T-helper 17 cell (primary cell): ENCODE data around the gene EXOSC6. TPM values are rescaled to one million over a fixed set of nuclear protein-coding genes. Genes with fewer than 3 reads are reported as not detected.
"Not testable (repeated sequence)": the region's sequence is repeated elsewhere in the genome, so short reads cannot be mapped to it uniquely, and the experiment has no call there.

Experiments
- ATAC-seq: fragments of 150-1000 bp; cut with Tn5 transposase; 2 replicates; pipeline ENCODE4 v1.10.0; 2021; ENCODE audit warnings: mild to moderate bottlenecking, moderate library complexity
- DNase-seq, 3 donors: peaks; one replicate each; pipeline versions ENCODE4 v3.0.0 to v3.0.0-alpha.2; 2020 to 2021
- H3K9me3 ChIP-seq: one replicate; pipeline ENCODE4 v1.7.0; 2013; ENCODE audit warnings: low read length, mild to moderate bottlenecking; ENCODE audit not compliant: control insufficient read depth, poor library complexity, severe bottlenecking
- H3K27ac Mint-ChIP-seq: one replicate; pipeline ENCODE4 v1.8.0; 2022; ENCODE audit warnings: mild to moderate bottlenecking, moderate library complexity, mixed read lengths
- H3K27me3 Mint-ChIP-seq: one replicate; pipeline ENCODE4 v1.8.0; 2022; ENCODE audit warnings: mixed read lengths
- H3K36me3 Mint-ChIP-seq: one replicate; pipeline ENCODE4 v1.8.0; 2022; ENCODE audit warnings: low read depth, mixed read lengths
- H3K4me1 Mint-ChIP-seq: one replicate; pipeline ENCODE4 v1.8.0; 2022; ENCODE audit warnings: mild to moderate bottlenecking, mixed read lengths
- H3K4me3 Mint-ChIP-seq: one replicate; pipeline ENCODE4 v1.8.0; 2022; ENCODE audit warnings: mild to moderate bottlenecking, moderate library complexity, mixed read lengths
- total RNA-seq, 4 donors: library from RNA in 2 of 4; stranded (reverse) in 2 of 4; gene quantifications; one replicate each; pipeline ENCODE4 v1.2.3 and lab custom pipeline; 2022 to 2026

Gene EXOSC6
- total RNA-seq, 2 donors from 2014 or later, result 27.4 to 31.6 TPM

- Mint-ChIP-seq H3K27me3 (no peaks in the 10 kb centered on the region), H3K36me3 (peaks cover 7% of the 10 kb centered on the region)
- no peak for ATAC-seq
Measured at GRCh38 chr16:70270176-70270575, 18.4 kb upstream of the EXOSC6 start.

GRCh38 chr16:70269471-70269870 is 17.7 kb upstream of the EXOSC6 start:
- peaks cover 2% of the 10 kb centered on the region for H3K4me1 Mint-ChIP-seq
- peaks cover 5% of the 10 kb centered on the region for H3K36me3 Mint-ChIP-seq
- no peak overlapping the region for H3K27ac Mint-ChIP-seq
- no peak for DNase-seq
- no peak for ATAC-seq
- no peaks in the 10 kb centered on the region for H3K9me3 ChIP-seq
- no peaks in the 10 kb centered on the region for H3K27me3 Mint-ChIP-seq
- H3K4me3 Mint-ChIP-seq, result no peak overlapping the region

More at GRCh38 chr16:70270176-70270575, 18.4 kb upstream of the EXOSC6 start:
- Mint-ChIP-seq H3K27ac (no peak overlapping the region), H3K4me1 (peaks cover 2% of the 10 kb centered on the region), H3K4me3 (no peak overlapping the region)
- H3K9me3 ChIP-seq, result no peaks in the 10 kb centered on the region
- DNase-seq, result no peak

GRCh38 chr16:70267922-70268321 is 16.2 kb upstream of the EXOSC6 start:
- not testable (repeated sequence) for H3K9me3 ChIP-seq, H3K4me1 Mint-ChIP-seq, ATAC-seq, DNase-seq, H3K27me3 Mint-ChIP-seq, H3K36me3 Mint-ChIP-seq, H3K4me3 Mint-ChIP-seq
- H3K27ac Mint-ChIP-seq, result peak overlapping the region; percentile 75

GRCh38 chr16:70267516-70267915 is 15.8 kb upstream of the EXOSC6 start:
- DNase-seq, result no peak

GRCh38 chr16:70259903-70260302 is 8.2 kb upstream of the EXOSC6 start:
- H3K4me1 Mint-ChIP-seq, ATAC-seq, H3K27me3 Mint-ChIP-seq, H3K4me3 Mint-ChIP-seq, H3K36me3 Mint-ChIP-seq, H3K9me3 ChIP-seq, DNase-seq: not testable (repeated sequence)
- H3K27ac Mint-ChIP-seq, result peak overlapping the region; percentile 9

More at GRCh38 chr16:70267516-70267915, 15.8 kb upstream of the EXOSC6 start:
- Mint-ChIP-seq H3K4me1 (peaks cover 2% of the 10 kb centered on the region), H3K4me3 (no peak overlapping the region), H3K36me3 (peaks cover 5% of the 10 kb centered on the region), H3K27me3 (no peaks in the 10 kb centered on the region), H3K27ac (peak overlapping the region; percentile 75)
- peak; percentile 55 for ATAC-seq
- no peaks in the 10 kb centered on the region for H3K9me3 ChIP-seq

- Mint-ChIP-seq H3K36me3 (peaks cover 4% of the 10 kb centered on the region), H3K4me3 (no peak overlapping the region), H3K27me3 (no peaks in the 10 kb centered on the region), H3K4me1 (no peaks in the 10 kb centered on the region), H3K27ac (no peak overlapping the region)
- no peaks in the 10 kb centered on the region for H3K9me3 ChIP-seq
- ATAC-seq, result no peak
- DNase-seq, result no peak
Measured at GRCh38 chr16:70258946-70259345, 7.2 kb upstream of the EXOSC6 start.

- peaks cover 4% of the 10 kb centered on the region for H3K36me3 Mint-ChIP-seq
- no peaks in the 10 kb centered on the region for H3K27me3 Mint-ChIP-seq
- no peak for ATAC-seq
- H3K27ac Mint-ChIP-seq, result peak overlapping the region; percentile 19
- no peaks in the 10 kb centered on the region for H3K4me1 Mint-ChIP-seq
- no peak for DNase-seq
- H3K4me3 Mint-ChIP-seq, result no peak overlapping the region
- H3K9me3 ChIP-seq, result no peaks in the 10 kb centered on the region
Measured at GRCh38 chr16:70258065-70258464, 6.3 kb upstream of the EXOSC6 start.

GRCh38 chr16:70257391-70257790 is 5.7 kb upstream of the EXOSC6 start:
- no peaks in the 10 kb centered on the region for H3K9me3 ChIP-seq
- peaks cover 4% of the 10 kb centered on the region for H3K36me3 Mint-ChIP-seq
- DNase-seq (no peak), ATAC-seq (no peak)
- H3K4me1 Mint-ChIP-seq, result no peaks in the 10 kb centered on the region
- H3K4me3 Mint-ChIP-seq, result no peak overlapping the region
- peak overlapping the region; percentile 19 for H3K27ac Mint-ChIP-seq
- H3K27me3 Mint-ChIP-seq, result no peaks in the 10 kb centered on the region

GRCh38 chr16:70255574-70255973 is 3.8 kb upstream of the EXOSC6 start:
- H3K27ac Mint-ChIP-seq, result no peak overlapping the region
- H3K27me3 Mint-ChIP-seq, result no peaks in the 10 kb centered on the region
- peaks cover 4% of the 10 kb centered on the region for H3K4me1 Mint-ChIP-seq
- no peaks in the 10 kb centered on the region for H3K9me3 ChIP-seq
- DNase-seq (no peak), ATAC-seq (no peak)
- H3K36me3 Mint-ChIP-seq, result peaks cover 4% of the 10 kb centered on the region
- H3K4me3 Mint-ChIP-seq, result no peak overlapping the region

- H3K27me3 Mint-ChIP-seq, result no peaks in the 10 kb centered on the region
Measured at GRCh38 chr16:70254965-70255286, 3.2 kb upstream of the EXOSC6 start.

GRCh38 chr16:70254180-70254964 is 2.6 kb upstream of the EXOSC6 start:
- ATAC-seq, result no peak
- DNase-seq, result no peak
- Mint-ChIP-seq H3K4me3 (no peak overlapping the region), H3K36me3 (peaks cover 4% of the 10 kb centered on the region), H3K27me3 (no peaks in the 10 kb centered on the region), H3K4me1 (peaks cover 10% of the 10 kb centered on the region), H3K27ac (no peak overlapping the region)
- H3K9me3 ChIP-seq, result no peaks in the 10 kb centered on the region

More at GRCh38 chr16:70254965-70255286, 3.2 kb upstream of the EXOSC6 start:
- Mint-ChIP-seq H3K27ac (no peak overlapping the region), H3K36me3 (peaks cover 4% of the 10 kb centered on the region), H3K4me1 (peaks cover 8% of the 10 kb centered on the region), H3K4me3 (no peak overlapping the region)
- DNase-seq, result no peak
- H3K9me3 ChIP-seq, result no peaks in the 10 kb centered on the region
- no peak for ATAC-seq

GRCh38 chr16:70253291-70254106 is 1.8 kb upstream of the EXOSC6 start:
- DNase-seq (peak in 1 of 3 donors; percentile 17), ATAC-seq (no peak)
- H3K9me3 ChIP-seq, result no peaks in the 10 kb centered on the region
- Mint-ChIP-seq H3K4me1 (peaks cover 10% of the 10 kb centered on the region), H3K27ac (no peak overlapping the region), H3K36me3 (peaks cover 4% of the 10 kb centered on the region), H3K27me3 (no peaks in the 10 kb centered on the region), H3K4me3 (no peak overlapping the region)

GRCh38 chr16:70252355-70252988 is 732 bp upstream of the EXOSC6 start:
- Mint-ChIP-seq H3K36me3 (no peaks in the 10 kb centered on the region), H3K4me3 (no peak overlapping the region), H3K4me1 (peaks cover 10% of the 10 kb centered on the region), H3K27ac (peak overlapping the region; percentile 85), H3K27me3 (no peaks in the 10 kb centered on the region)
- DNase-seq, result no peak
- H3K9me3 ChIP-seq, result no peaks in the 10 kb centered on the region
- no peak for ATAC-seq
